Small intestine (tissue), 7 donors: ENCODE measurements around the gene NPHP3. TPM values are rescaled to one million over a fixed set of nuclear protein-coding genes. Genes with fewer than 3 reads are reported as not detected.

ENCODE experiments used
- DNase-seq, 2 donors: peaks; one replicate each; pipeline versions ENCODE4 v3.0.0 to v3.0.0-alpha.2; 2013
- FAIRE-seq: peaks from 2 replicates; lab custom pipeline; 2012; peaks lifted over from hg19 to GRCh38; lab: Jason Lieb, UNC
- H3K27ac ChIP-seq, 3 donors: one replicate each; pipeline ENCODE4 v1.5.1; 2013; ENCODE audit warnings: low read length in 2 of 3, mild to moderate bottlenecking in 2 of 3, control low read depth in 1 of 3, inconsistent platforms in 1 of 3, low read depth in 1 of 3, moderate library complexity in 1 of 3
- H3K27me3 ChIP-seq, 3 donors: one replicate each; pipeline ENCODE4 v1.6.1; 2013; ENCODE audit warnings: low read length in 3 of 3, inconsistent platforms in 1 of 3; ENCODE audit not compliant: control insufficient read depth in 3 of 3, insufficient read depth in 3 of 3
- H3K36me3 ChIP-seq, 3 donors: one replicate each; pipeline ENCODE4 v1.6.1; 2013; ENCODE audit warnings: low read length in 3 of 3, inconsistent platforms in 1 of 3, low read depth in 1 of 3, mild to moderate bottlenecking in 1 of 3, moderate library complexity in 1 of 3; ENCODE audit not compliant: control insufficient read depth in 3 of 3, insufficient read depth in 2 of 3
- H3K4me1 ChIP-seq, 3 donors: one replicate each; pipeline ENCODE4 v1.6.1; 2013; ENCODE audit warnings: low read length in 2 of 3, inconsistent platforms in 1 of 3, low read depth in 1 of 3, mild to moderate bottlenecking in 1 of 3, moderate library complexity in 1 of 3; ENCODE audit not compliant: control insufficient read depth in 3 of 3, insufficient read depth in 2 of 3
- H3K4me3 ChIP-seq, 3 donors: one replicate each; pipeline ENCODE4 v1.5.1; 2013; ENCODE audit warnings: low read length in 3 of 3, control low read depth in 1 of 3, inconsistent platforms in 1 of 3, low read depth in 1 of 3, mild to moderate bottlenecking in 1 of 3, moderate library complexity in 1 of 3
- H3K9me3 ChIP-seq, 2 donors: one replicate each; pipeline ENCODE4 v1.6.1; 2013; ENCODE audit warnings: low read depth in 1 of 2, low read length in 1 of 2; ENCODE audit not compliant: control insufficient read depth in 2 of 2, insufficient read depth in 1 of 2
- WGBS, 3 donors: extraction: QIAGEN DNeasy Blood & Tissue Kit; methylation state at CpG; one replicate each; pipeline ENCODE4 v1.1.7; 2013; 5-methylcytosine and 5-hydroxymethylcytosine counted together
- polyA plus RNA-seq, 4 donors: library from polyadenylated mRNA; stranded (reverse) in 3 of 4; unstranded in 1 of 4; fragments of 200-250 nt in 3 of 4; fragments of 120-200 nt in 1 of 4; gene quantifications; one replicate each; pipeline versions ENCODE4 v1.2.1 to v1.2.3, GENCODE V29; 2013
- donor health status: healthy with polysubstance abuse.
- donor health status: control.
- donor health status: control.
- donor health status: Bipolar disorder and iron deficiency.
- donor health status: healthy.

The NPHP3 gene
- polyA plus RNA-seq, 4 donors, result 3.8 to 30.0 (median 11.6) TPM

DNA sequence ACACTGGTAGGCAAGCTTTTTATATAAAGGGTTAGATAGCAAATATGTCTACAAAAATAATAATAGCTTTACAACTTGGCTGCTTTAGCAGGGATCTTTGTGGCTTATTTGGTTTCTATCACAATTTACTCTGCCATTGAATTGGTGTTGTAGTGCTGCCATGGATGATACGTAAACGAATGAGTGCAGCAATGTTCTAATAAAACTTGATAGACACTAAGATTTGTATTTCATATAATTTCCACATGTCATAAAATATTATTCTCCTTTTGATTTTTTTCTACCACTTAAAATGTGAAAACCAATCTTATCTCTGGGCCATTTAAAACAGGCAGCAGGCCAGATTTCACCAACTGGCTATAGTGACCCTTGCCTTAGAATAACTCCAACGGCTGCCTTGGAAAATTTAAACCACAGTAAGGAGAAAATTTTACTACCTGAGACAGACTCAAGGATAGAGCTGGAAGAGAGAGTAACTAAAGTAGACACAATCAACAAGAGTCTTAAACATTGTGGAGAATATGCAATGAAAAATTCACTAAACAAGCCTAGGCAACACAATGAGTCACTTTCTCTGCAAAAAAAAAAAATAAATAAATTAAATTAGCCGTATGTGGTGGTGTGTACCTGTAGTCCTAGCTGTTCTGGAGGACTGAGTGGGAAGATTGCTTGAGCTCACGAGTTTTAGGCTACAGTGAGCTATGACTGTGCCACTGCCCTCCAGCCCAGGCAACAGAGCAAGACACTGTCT lies 8.1 kb downstream of the NPHP3 start:
- no peaks in the 10 kb centered on the region for H3K27me3 ChIP-seq
- FAIRE-seq (no peak), DNase-seq (peak in 1 of 2 donors; percentile 40)
- H3K36me3 ChIP-seq, result peaks cover 2 to 20% (median 7%) of the 10 kb centered on the region in 3 donors
- WGBS, 3 donors, result 21 to 66% (median 53%) methylated on average over 5 of the region's 5 CpGs
- H3K9me3 ChIP-seq, result no peaks in the 10 kb centered on the region
- H3K4me3 ChIP-seq, result no peak overlapping the region
- H3K27ac ChIP-seq, result no peak overlapping the region
- no peaks in the 10 kb centered on the region for H3K4me1 ChIP-seq

DNA sequence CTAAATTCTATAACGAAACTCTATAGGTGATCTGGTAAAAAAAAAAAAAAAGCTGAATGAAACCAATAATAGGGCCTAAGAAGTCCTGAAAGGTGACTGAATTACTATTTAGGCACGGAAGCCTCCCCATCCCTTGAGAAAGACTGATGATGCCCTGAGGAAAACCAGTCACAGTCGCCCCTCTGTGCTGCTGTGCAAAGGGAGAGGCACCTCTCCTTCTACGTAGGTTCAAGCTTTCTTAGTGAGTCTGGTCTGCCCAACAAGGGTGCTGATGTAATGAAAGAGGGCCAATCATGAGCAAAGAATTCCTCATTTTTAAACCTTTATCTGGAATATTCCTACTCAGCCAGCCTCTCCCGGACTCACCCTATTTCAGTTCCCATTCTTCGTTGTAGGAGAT lies 11.9 kb downstream of the NPHP3 start:
- WGBS, 3 donors, result 97% methylated on average over 6 of the region's 6 CpGs
- peaks cover 13 to 23% (median 13%) of the 10 kb centered on the region in 3 donors for H3K36me3 ChIP-seq

DNA sequence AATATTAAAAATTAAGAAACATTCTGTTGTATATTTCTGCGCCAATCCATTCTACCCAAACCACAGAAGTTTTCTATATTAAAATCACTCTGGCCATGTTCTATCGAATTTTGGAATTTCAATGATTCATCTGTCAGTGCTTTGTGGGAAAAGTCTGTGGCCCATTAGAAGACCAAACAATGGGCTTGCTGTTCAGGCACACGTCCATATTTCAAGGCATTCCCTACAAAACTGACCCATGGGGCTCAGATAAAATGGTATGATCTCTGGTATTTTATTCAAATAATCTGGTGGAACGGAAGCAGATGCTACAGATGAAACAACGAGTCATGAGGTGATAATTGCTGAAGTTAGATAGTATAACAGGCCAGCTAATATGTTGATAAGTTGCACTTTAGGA lies 12.4 kb downstream of the NPHP3 start:
- H3K9me3 ChIP-seq, result no peaks in the 10 kb centered on the region
- no peak for FAIRE-seq

More for the DNA sequence above, 11.9 kb downstream of the NPHP3 start:
- FAIRE-seq (no peak), DNase-seq (no peak)
- Histone ChIP-seq H3K4me1 (no peaks in the 10 kb centered on the region), H3K27me3 (no peaks in the 10 kb centered on the region), H3K4me3 (no peak overlapping the region), H3K9me3 (no peaks in the 10 kb centered on the region), H3K27ac (no peak overlapping the region)

DNA sequence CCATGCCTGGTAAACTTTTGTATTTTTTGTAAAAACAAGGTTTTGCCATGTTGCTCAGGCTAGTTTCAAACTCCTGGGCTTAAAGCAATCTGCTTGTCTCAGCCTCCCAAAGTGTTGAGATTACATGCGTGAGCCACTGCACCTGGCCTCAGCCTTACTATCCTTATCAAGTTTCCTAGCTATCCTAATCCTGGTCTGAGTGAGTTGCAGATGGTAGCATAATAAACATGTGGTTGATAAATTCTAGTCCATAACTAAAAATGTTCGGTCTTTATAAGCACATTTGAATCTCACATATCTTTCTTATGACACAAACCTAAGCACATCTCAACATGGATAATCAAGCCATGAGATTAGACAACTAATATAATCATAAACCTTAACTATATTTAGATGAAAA lies 18.5 kb downstream of the NPHP3 start:
- H3K4me1 ChIP-seq, result no peaks in the 10 kb centered on the region
- H3K27ac ChIP-seq, result no peak overlapping the region
- no peaks in the 10 kb centered on the region for H3K9me3 ChIP-seq
- WGBS, 3 donors, result 59 to 90% (median 70%) methylated on average over 2 of the region's 2 CpGs
- H3K36me3 ChIP-seq, result peaks cover 11 to 23% (median 22%) of the 10 kb centered on the region in 3 donors
- H3K4me3 ChIP-seq, result no peak overlapping the region
- DNase-seq (no peak), FAIRE-seq (no peak)
- H3K27me3 ChIP-seq, result no peaks in the 10 kb centered on the region

More for the DNA sequence above, 12.4 kb downstream of the NPHP3 start:
- no peak overlapping the region for H3K27ac ChIP-seq
- no peaks in the 10 kb centered on the region for H3K27me3 ChIP-seq
- DNase-seq, result no peak
- no peak overlapping the region for H3K4me3 ChIP-seq
- peaks cover 13 to 25% (median 13%) of the 10 kb centered on the region in 3 donors for H3K36me3 ChIP-seq
- 91 to 93% (median 91%) methylated on average over 5 of the region's 5 CpGs for WGBS, 3 donors
- no peaks in the 10 kb centered on the region for H3K4me1 ChIP-seq

DNA sequence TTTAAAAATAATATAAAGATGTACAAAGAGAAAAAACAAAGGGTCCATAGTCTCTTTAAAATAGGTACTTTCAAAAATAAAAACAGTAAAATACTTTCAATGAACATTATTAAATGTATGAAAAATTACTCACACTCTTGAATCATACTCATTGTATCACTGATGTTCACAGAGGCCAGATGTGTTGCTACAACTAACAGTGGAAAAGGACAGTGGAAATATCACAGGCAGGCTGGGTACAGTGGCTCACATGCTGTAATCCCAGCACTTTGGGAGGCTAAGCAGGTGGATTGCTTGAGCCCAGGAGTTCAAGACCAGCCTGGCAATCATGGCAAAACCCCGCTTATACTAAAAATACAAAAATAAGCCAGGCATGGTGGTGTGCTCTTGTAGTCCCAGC lies 26.8 kb downstream of the NPHP3 start:
- DNase-seq, result no peak
- Histone ChIP-seq H3K27ac (no peak overlapping the region), H3K4me3 (no peak overlapping the region), H3K27me3 (no peaks in the 10 kb centered on the region), H3K4me1 (no peaks in the 10 kb centered on the region), H3K9me3 (no peaks in the 10 kb centered on the region), H3K36me3 (peaks cover 3 to 29% (median 17%) of the 10 kb centered on the region in 3 donors)
- WGBS, 3 donors, result 86 to 93% (median 92%) methylated on average over 1 of the region's 1 CpG
- FAIRE-seq, result no peak

DNA sequence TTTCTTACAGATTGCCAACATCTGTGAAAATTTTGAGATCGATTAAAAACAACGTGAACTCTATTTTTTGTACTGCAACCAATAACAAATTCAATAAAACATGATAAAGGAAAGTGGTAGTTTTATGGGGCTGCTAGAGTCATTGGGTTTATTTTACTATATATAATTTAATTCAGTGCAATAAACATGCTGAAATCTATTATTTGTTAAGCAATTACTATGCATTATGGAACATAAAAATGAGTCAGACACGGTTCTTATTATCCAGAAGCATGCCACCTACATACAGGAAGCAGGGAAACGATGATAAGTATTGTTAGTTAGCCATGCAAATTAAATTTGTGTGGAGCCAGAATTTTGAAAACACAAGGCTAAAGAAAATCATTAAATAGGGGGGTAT lies 27.2 kb downstream of the NPHP3 start:
- H3K27me3 ChIP-seq, result no peaks in the 10 kb centered on the region
- no peak for FAIRE-seq
- no peak overlapping the region for H3K27ac ChIP-seq
- WGBS, 3 donors, result 32 to 67% (median 56%) methylated on average over 4 of the region's 4 CpGs
- H3K36me3 ChIP-seq, result peaks cover 3 to 29% (median 16%) of the 10 kb centered on the region in 3 donors
- H3K9me3 ChIP-seq, result no peaks in the 10 kb centered on the region
- DNase-seq, result peak in 1 of 2 donors; percentile 46
- no peaks in the 10 kb centered on the region for H3K4me1 ChIP-seq
- H3K4me3 ChIP-seq, result no peak overlapping the region

DNA sequence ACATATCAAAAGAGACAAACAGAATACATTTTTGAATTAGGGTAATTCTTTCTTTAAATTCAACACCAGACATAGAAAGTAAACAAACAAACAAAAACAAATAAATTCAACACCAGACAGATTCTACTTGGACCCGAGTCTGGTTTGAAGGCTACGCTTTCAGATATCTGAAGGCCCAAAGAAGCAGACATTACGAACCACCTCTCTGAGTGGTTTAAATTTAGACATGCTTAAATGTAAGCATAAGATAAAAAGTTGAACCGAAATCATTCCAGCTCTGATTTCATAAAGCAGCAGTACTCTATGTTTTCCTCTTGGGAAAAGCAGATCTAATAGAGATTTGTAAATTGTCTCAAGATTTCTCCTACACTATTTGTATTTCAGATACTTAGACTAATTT lies 32.2 kb downstream of the NPHP3 start:
- Histone ChIP-seq H3K9me3 (no peaks in the 10 kb centered on the region), H3K36me3 (peaks cover 8 to 21% (median 17%) of the 10 kb centered on the region in 3 donors), H3K27ac (no peak overlapping the region), H3K4me1 (no peaks in the 10 kb centered on the region), H3K4me3 (no peak overlapping the region), H3K27me3 (no peaks in the 10 kb centered on the region)
- DNase-seq (no peak), FAIRE-seq (no peak)
- WGBS, 3 donors, result 94 to 96% (median 95%) methylated on average over 4 of the region's 4 CpGs

DNA sequence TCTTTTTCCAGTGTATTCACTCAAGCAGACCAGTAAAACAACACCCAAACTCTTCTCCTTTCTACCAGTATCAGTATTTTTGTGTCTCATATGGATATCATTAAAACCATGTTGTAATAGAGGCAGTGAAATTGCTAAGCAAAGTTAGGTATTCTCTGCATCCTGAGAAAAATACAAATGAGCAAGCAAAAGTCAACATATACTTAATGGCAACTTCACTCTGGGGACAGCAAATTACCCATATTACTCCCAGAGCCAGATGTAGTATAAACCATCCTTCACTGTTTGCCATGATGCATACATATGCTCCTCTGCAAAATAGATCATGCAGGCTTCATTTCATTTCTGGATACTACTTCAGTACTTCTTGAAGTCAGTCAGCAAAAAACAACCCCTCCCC lies 40.0 kb downstream of the NPHP3 start:
- FAIRE-seq, result no peak

More for the DNA sequence above, 40.0 kb downstream of the NPHP3 start:
- Histone ChIP-seq H3K9me3 (no peaks in the 10 kb centered on the region), H3K36me3 (peaks cover 0 to 18% (median 6%) of the 10 kb centered on the region in 3 donors), H3K27me3 (no peaks in the 10 kb centered on the region), H3K4me3 (no peak overlapping the region), H3K27ac (no peak overlapping the region), H3K4me1 (no peaks in the 10 kb centered on the region)
- DNase-seq, result no peak
